Measurements from ENCODE around the gene CEBPE. TPM values are rescaled to one million over a fixed set of nuclear protein-coding genes. Genes with fewer than 3 reads are reported as not detected.

CEBPE gene
- total RNA-seq, 1 experiment from 2014 or later = not detected

- no peaks in the 10 kb centered on the region for H3K9me3 ChIP-seq (ENCODE audit: control insufficient read depth in 1 of 2, insufficient read depth in 1 of 2, low read depth in 1 of 2, low read length in 2 of 2)
- TF ChIP-seq TCF7L2 (IDR thresholded peaks at IDR 0.05; ENCODE audit: borderline replicate concordance, extremely low read depth, insufficient read depth, insufficient read length) = peak; percentile 79
- no peak for TF ChIP-seq SIN3A (IDR thresholded peaks at IDR 0.05; ENCODE audit: low read depth)
- DNase-seq (ENCODE audit: low read depth, low spot score) = no peak
- H3K27ac ChIP-seq (ENCODE audit: low read depth, low read length) = no peak overlapping the region
- BruUV-seq (replicated peaks) = no TSS peak
- H3K4me2 ChIP-seq (ENCODE audit: low read length) = peak overlapping the region; percentile 63; the same call in 1 of the 2 replicates
- POLR2A ChIA-PET = no interaction called here
- intact Hi-C loops (cut with micrococcal nuclease) = no loop called here
- H3K4me3 ChIP-seq (replicated peaks in 1 of 2; ENCODE audit: low read depth in 1 of 2, low read length in 2 of 2) = no peak overlapping the region
- H3K79me2 ChIP-seq (ENCODE audit: insufficient read depth, low read length) = no peaks in the 10 kb centered on the region
- peaks cover 4% of the 10 kb centered on the region; the same call in 1 of the 2 replicates for H3K27me3 ChIP-seq (ENCODE audit: insufficient read depth, low read length)
- H3K36me3 ChIP-seq (ENCODE audit: control insufficient read depth in 1 of 2, insufficient read depth in 2 of 2, low read length in 2 of 2) = no peaks in the 10 kb centered on the region
- RAD21 ChIA-PET (ENCODE audit: low non-redundant PET in 1 of 2, low total read pairs in 2 of 2, uncharacterized antibody in 2 of 2, unreplicated experiment in 2 of 2) = no interaction called here
- CTCF ChIA-PET = interaction anchor here (1.3 to 1.5 kb wide), 2 partner anchors 34 to 86 kb away, joined by 3 to 8 read pairs; no protein-coding TSS in a partner anchor
- H3K4me1 ChIP-seq (ENCODE audit: control insufficient read depth in 1 of 2, insufficient read depth in 2 of 2, low read length in 2 of 2) = peaks cover 10 to 20% of the 10 kb centered on the region in 2 experiments; a peak in 3 of 4 replicates
- no peak overlapping the region for H2AFZ ChIP-seq (ENCODE audit: low read depth, low read length, poor library complexity, severe bottlenecking)
- no peak for ATAC-seq
- H3K9ac ChIP-seq (ENCODE audit: low read length) = no peak overlapping the region
- no peaks in the 10 kb centered on the region for H4K20me1 ChIP-seq (ENCODE audit: insufficient read depth)
- no peaks in the 10 kb centered on the region for H3K9me2 ChIP-seq (ENCODE audit: insufficient read depth)
Observed at GRCh38 chr14:23154964-23155587, 36.0 kb upstream of the CEBPE start.

GRCh38 chr14:23153851-23154796 lies 35.1 kb upstream of the CEBPE start:
- TF ChIP-seq EGR1 (IDR thresholded peaks at IDR 0.05; ENCODE audit: low read depth) = peak; percentile 69
- no peak for TF ChIP-seq SP1 (IDR thresholded peaks at IDR 0.05; ENCODE audit: low read depth)
- peak; percentile 79 for TF ChIP-seq MAX (IDR thresholded peaks at IDR 0.05)
- POLR2A ChIA-PET = no interaction called here
- H3K79me2 ChIP-seq (ENCODE audit: insufficient read depth, low read length) = no peaks in the 10 kb centered on the region
- H3K4me1 ChIP-seq (ENCODE audit: control insufficient read depth in 1 of 2, insufficient read depth in 2 of 2, low read length in 2 of 2) = peaks cover 10 to 20% of the 10 kb centered on the region in 2 experiments; a peak in 3 of 4 replicates
- no peaks in the 10 kb centered on the region for H3K9me3 ChIP-seq (ENCODE audit: control insufficient read depth in 1 of 2, insufficient read depth in 1 of 2, low read depth in 1 of 2, low read length in 2 of 2)
- DNase-seq (ENCODE audit: low read depth, low spot score) (peak; percentile 38), ATAC-seq (peak; percentile 94)
- RAD21 ChIA-PET (ENCODE audit: low non-redundant PET in 1 of 2, low total read pairs in 2 of 2, uncharacterized antibody in 2 of 2, unreplicated experiment in 2 of 2) = no interaction called here
- H3K4me2 ChIP-seq (ENCODE audit: low read length) = peak overlapping the region; percentile 63
- H3K27me3 ChIP-seq (ENCODE audit: insufficient read depth, low read length) = peaks cover 4% of the 10 kb centered on the region; the same call in 1 of the 2 replicates
- no peak overlapping the region for H3K4me3 ChIP-seq (replicated peaks in 1 of 2; ENCODE audit: low read depth in 1 of 2, low read length in 2 of 2)
- no TSS peak for BruUV-seq (replicated peaks)
- CTCF ChIA-PET = interaction anchor here (1.3 to 1.5 kb wide), 2 partner anchors 33 to 85 kb away, joined by 3 to 8 read pairs; no protein-coding TSS in a partner anchor
- no peaks in the 10 kb centered on the region for H4K20me1 ChIP-seq (ENCODE audit: insufficient read depth)
- H3K27ac ChIP-seq (ENCODE audit: low read depth, low read length) = no peak overlapping the region
- H3K9ac ChIP-seq (ENCODE audit: low read length) = no peak overlapping the region
- intact Hi-C loops (cut with micrococcal nuclease) = no loop called here
- no peaks in the 10 kb centered on the region for H3K36me3 ChIP-seq (ENCODE audit: control insufficient read depth in 1 of 2, insufficient read depth in 2 of 2, low read length in 2 of 2)
- H3K9me2 ChIP-seq (ENCODE audit: insufficient read depth) = no peaks in the 10 kb centered on the region
- no peak overlapping the region for H2AFZ ChIP-seq (ENCODE audit: low read depth, low read length, poor library complexity, severe bottlenecking)
